ENCODE results near the gene PDLIM5.
A peak's percentile ranks its signal among the peaks of the same experiment; 100 is the strongest.
"Not testable (repeated sequence)": the region's sequence is repeated elsewhere in the genome, so short reads cannot be mapped to it uniquely, and the experiment has no call there.

PDLIM5 gene

DNA sequence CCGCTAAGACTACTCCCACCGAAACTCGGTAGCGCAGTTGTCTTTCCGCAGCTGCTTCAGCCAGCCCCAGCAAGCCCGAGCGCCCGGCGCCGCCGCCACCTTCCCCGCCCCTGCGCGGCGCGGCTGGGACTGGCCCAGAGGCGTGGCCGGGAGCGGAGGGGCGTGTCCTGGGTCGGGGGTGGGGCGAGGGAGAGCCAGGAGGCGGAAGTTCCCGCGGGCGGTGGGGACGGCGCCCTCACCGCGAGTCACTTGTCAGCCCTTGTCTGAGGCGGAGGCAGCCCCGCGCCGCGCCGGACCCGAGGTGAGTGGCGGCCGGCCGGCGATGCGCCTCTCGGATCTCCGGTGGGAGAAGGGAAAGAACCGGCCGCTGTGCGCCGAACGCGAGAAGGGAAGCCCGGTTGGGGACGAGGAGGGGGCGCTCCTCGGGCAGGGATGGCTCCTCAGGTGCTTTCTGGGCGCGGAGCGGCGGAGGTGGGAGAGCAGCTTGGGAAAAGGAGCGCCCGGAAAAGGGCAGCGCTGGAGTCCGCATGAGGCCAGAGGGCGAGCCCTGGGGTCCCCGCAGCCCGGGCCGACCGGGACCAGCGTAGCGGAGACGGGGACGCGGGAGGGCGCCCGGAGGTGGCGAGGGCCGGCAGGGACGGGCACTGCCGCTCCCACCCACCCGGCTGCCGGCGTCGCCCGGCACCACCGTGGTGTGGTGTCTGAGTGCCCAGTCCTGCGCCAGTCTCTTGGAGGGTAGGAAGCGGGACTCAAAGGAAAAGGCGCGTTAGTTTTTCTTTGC lies at the start of gene PDLIM5:
TSS of gene PDLIM5 (plus strand) at position 248 of the 781 bp plus-strand sequence. CDS start 3,347 bp downstream, outside the sequence.
- DNase-seq, result peak; percentile 81

DNA sequence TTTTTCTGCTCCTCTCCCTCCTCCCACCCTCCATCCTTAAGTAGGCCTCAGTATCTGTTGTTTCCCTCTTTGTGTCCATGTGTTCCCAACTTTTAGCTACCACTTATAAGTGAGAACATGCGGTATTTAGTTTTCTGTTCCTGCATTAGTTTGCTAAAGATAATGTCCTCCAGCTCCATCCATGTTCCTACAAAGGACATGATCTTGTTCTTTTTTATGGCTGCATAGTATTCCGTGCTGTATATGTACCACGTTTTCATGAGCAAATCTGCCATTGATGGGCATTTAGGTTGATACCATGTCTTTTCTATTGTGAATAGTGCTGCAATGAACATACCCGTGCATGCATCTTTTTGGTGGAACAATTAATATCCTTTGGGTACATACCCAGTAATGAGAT lies 49.3 kb upstream of the PDLIM5 start:
- DNase-seq, result not testable (repeated sequence)

- no peak for DNase-seq
These were observed 48.0 kb upstream of the PDLIM5 start for GRCh38 chr4:94403751-94404150.

DNA sequence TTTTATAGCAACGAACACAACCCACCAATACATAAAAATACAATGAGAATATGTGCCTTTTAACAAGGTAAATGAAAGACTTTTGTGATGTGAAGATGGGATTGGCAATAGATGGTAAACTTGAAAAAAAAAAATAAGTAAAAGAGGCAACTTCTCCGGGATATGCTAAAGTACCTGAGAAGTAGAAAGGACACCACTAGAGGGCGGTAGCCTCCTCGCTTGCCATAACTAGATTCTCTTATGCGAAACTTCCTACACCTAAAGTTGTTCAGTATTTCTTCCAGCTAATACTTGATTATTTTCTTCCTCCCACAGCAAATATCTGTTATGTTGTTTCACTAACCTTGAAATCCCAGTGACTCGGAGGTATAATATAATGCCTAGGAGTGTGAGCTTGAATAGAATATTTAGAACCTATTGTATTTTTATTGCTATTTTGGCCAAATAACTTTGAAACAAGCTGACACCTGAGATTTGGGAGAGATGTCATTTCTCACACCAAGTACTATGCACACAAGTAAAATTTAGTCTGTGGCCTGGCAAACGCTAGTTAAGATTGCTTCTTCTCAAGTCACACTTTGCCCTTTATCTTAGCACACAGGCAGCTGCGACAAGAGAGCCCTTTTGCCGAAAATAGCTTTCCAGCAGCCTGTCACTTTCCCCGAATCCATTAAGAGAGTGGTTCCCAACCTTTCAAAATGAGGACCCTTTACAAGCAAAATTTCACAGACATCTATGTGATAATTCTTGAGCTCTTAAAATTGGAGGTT lies 44.9 kb upstream of the PDLIM5 start:
- DNase-seq, result no peak

DNA sequence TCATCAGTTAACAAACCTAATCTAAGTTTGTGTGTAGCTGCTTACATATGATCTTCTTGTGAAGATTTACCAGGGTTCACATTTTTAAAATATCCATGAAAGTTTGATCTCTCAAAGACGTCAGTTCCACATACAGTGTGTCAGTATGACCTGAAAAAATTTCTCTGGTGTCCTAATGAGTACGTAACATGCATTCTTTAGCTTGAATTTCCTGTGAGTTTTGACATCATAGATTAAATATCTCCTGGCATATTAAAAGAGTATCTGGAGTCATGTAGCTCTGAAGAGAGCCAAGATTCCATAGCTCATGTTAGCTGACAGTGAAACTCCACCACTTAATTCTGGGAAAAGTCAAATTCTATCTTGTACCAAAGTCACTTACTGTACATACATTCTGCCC lies 43.9 kb upstream of the PDLIM5 start:
- DNase-seq, result no peak

DNA sequence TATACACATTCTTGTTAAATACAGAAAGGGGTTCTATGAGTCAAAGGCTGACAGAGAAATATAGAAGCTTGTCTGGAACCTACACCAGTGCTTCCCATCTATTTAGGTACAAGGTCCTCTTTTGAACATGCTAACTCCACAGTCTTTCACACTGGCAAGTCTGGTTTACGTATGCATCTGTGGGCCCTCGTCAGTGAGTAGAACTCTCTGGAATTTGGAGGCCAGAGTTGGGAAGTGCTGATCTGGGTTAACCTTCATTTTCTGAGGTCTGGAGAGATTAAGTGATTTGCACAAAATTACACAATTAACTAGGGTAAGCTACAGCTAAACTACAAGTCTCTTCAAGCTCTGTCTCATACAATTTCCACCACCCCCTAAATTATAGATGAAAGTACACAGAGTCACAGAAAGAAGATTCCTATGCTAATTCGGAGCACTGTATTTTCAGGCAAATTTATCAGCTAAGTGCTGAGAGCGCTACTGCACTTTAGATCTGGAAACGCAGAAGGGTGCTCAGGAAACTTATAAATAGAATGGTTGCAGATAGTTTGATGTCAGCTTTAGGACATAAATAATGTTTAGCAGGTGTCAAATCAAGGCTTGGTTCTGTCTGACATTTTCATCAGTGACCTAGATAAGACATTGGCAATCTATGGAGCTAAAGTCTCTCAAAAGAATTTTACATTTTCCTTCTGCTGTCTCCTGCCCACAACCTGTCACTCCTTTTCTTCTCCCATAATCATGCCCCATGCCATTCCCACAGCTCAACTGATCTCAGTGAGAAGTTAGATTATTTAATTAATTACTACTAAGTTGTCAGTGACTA lies 43.0 kb upstream of the PDLIM5 start:
- DNase-seq, result no peak

GRCh38 chr4:94409375-94409679 lies 42.4 kb upstream of the PDLIM5 start:
- no peak for DNase-seq

GRCh38 chr4:94409962-94410361 lies 41.8 kb upstream of the PDLIM5 start:
- no peak for DNase-seq

GRCh38 chr4:94410678-94411206 lies 41.0 kb upstream of the PDLIM5 start:
- no peak for DNase-seq

GRCh38 chr4:94411296-94411695 lies 40.4 kb upstream of the PDLIM5 start:
- DNase-seq, result no peak

DNA sequence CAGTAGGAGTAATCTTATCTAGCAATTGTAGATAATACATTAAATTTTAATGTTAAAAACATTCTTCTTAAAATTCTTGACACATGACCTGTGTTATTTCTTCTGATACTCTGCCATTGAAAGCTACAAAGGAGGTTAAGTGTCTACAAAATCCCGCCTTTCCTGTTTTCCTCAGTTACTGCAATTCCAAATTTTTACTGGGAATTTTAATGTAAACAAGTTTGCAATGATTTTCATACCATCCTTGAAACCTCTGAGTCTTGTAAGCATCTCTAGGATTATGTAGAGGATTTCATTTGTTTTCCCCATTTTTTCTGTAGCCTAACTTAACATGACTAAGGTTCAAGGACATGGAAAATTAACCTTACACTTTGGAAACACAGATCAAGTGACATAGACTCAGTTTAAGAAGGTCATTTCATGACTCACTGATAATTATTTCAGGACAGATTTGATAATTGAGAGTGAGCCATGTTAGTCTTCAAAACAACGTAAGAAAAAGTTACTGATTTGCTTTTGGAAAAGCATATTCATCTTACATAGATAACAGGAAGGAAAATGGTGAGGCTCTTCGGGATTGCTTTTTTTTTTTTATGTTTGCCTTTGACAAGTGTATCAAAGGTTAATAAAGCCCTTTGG lies 39.6 kb upstream of the PDLIM5 start:
- no peak for DNase-seq

DNA sequence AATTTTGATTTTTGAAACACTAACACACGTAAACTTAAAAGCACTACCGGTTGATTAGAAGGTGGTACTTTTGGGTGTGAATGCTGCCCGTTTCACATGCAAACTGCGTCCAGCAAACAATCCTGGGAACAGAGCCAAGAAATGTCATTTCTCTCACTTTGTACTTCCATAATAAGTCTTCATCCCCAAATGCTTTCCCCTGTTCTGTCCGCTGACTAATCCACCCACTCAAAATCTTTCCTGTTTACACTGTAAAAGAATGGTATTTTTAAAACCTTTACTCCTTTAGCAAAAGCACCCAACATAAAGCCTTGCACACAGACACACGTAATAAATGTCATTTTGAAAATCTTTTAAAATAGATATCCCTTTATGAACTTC lies 39.1 kb upstream of the PDLIM5 start:
- DNase-seq, result no peak

DNA sequence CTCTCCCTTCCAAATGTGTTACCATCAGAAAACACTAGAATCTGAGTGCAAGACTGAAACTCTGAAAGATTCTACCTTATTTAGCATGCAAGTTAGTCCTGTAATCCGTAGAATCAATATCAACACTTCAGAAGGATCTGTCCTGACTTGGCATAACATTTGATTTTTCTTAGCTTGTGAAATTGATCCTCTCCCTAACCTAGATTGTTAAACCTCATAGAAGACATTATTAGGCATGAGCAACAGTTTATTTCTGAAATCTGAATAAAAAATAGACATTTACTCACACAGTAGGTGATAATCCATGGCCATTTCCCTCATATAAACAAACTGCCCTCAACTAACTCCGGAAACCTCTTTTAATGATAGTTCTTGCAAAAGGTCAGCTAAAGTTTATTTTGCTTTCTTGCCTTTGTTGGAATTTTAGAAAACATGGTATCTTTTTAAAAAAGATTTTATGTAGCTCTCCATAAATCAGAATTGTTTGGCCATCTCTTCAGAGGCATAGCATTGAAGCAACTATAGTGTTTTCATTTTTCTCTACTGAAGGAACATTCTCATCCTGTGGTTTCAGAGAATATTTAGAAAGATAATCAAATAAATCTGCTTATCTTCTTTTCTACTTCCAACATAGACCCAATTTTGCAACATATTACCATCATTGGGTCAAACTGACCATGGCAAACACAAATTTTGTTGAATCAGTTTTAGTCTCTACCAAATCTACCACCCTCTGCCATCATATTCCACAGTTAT lies 38.5 kb upstream of the PDLIM5 start:
- DNase-seq, result no peak

DNA sequence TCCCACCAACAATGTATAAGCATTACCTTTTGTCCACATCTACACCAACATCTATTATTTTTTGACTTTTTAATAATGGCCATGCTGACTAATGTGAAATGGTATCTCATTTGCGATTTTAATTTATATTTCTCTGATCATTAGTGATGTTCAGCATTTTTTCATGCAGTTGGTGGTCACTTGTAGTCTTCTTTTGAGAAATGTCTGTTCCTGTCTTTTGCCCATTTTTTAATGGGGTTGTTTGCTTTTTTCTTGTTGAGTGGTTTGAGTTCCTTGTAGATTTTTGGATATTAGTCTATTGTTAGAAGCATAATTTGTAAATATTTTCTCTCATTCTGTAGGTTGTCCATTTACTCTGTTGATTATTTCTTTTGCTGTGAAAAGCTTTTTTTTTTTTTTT lies 36.8 kb upstream of the PDLIM5 start:
- no peak for DNase-seq

- no peak for DNase-seq
These were observed 36.3 kb upstream of the PDLIM5 start for GRCh38 chr4:94415448-94415847.

DNA sequence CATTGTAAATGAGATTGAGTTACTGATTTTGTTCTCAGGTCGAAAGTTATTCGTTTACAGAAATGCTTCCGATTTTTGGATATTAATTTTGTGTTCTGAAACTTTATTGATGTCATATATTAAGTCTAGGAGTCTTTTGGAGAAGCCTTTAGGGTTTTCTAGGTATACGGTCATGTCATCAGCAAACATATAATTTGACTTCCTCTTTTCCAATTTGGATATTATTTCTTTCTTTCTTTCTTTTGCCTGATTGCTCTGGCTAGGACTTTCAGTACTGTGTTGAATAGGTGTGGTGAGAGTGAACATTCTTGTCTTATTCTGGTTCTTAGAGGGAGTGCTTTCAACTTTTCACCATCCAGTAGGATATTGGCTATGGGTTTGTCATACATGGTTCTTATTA lies 35.4 kb upstream of the PDLIM5 start:
- DNase-seq, result no peak

- no peak for DNase-seq
These were observed 34.8 kb upstream of the PDLIM5 start for GRCh38 chr4:94416981-94417380.

DNA sequence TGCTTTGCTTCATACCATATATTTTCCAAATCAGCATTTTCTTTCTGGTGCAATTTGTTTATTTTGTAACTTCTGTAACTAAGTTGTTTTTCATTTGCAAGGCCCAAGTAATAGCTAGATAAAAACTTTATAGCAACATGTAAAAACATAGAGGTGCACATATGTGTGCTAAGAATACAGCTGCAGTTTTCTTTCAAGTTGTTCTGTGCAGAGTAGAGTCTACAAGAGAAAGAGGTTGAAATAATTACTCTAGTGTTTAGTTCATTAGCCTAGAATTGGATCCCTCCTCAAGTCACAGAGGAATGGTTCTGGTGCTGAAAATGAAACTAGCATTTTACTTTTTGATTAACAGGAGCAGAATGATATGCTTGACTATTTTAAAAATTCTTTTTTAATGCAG lies 32.2 kb upstream of the PDLIM5 start:
- no peak for DNase-seq

DNA sequence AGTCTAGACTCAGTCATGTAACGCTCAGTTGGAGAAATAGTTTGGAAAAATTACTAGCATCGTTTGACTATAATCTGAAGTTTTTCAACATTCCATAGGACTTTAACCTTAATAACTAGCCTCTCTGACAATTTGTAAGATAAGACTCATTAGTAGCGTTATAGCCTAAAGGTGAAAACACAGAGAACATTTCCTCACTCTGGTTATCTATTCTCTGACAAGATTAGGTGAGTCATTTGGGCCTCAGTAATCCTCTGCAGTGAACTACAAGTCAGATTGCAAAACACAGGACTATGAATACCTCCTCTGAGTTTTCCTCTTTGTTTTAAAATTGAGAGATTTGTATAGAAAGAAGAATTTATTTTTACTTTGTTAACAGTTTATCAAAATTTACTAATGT lies 31.8 kb upstream of the PDLIM5 start:
- no peak for DNase-seq

DNA sequence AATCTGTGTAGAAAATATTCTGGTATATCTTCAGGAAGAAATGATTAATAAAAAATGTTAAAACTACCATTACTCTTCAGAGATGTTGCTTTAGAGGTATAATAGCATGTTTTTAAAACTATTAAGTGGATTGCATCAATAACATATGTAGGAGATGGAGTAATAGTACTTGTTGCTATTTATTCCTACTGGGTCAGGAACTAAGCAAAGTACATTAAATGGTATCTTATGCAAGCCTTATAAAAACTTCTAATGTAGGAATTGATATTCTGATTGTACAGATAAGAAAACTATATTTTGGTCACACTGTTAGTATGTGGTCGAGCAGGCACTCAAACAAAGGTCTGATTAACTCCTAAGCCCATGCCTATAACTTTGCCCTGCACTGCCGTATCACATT lies 31.4 kb upstream of the PDLIM5 start:
- no peak for DNase-seq

DNA sequence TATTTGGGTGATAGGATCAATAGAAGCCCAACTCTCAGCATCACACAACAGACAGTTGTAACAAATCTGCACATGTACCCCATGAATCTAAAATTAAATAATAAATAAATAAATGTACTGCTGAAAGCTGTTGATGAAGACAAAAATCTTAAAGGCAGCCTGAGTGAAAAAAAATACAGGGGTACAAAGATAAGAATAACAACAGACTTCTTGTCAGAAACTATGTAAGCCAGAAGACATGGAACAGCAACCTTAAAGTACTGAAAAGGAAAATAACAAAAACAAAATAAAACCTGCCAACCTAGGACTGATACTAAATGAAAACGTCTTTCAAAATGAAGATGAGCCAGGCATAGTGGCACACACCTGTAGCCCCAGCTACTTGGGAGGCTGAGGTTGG lies 25.0 kb upstream of the PDLIM5 start:
- no peak for DNase-seq

GRCh38 chr4:94428884-94429283 lies 22.9 kb upstream of the PDLIM5 start:
- no peak for DNase-seq
